Uterus (tissue), 4 donors: ENCODE data around the gene SYT13. TPM values are rescaled to one million over a fixed set of nuclear protein-coding genes. Genes with fewer than 3 reads are reported as not detected.

Experiments
- DNase-seq, 2 donors: peaks; one replicate each; pipeline ENCODE4 v3.0.0-alpha.2; 2019 to 2020
- H3K27ac ChIP-seq, 2 donors: fragments of 200-600 bp; sonication (generic); 1 replicate in 1 of 2; 2 replicates in 1 of 2; pipeline ENCODE4 v1.5.1; 2016 to 2018
- H3K27me3 ChIP-seq, 2 donors: fragments of 200-600 bp; sonication (generic); one replicate each; pipeline ENCODE4 v1.5.1; 2018 to 2019; ENCODE audit warnings: control low read depth in 1 of 2
- H3K36me3 ChIP-seq, 2 donors: fragments of 200-600 bp; sonication (generic); one replicate each; pipeline ENCODE4 v1.5.1; 2019; ENCODE audit warnings: control low read depth in 1 of 2
- H3K4me1 ChIP-seq, 2 donors: fragments of 200-600 bp; sonication (generic); one replicate each; pipeline ENCODE4 v1.5.1; 2018 to 2019; ENCODE audit warnings: control low read depth in 1 of 2
- H3K4me3 ChIP-seq, 2 donors: fragments of 200-600 bp; sonication (generic); 1 replicate in 1 of 2; 2 replicates in 1 of 2; pipeline ENCODE4 v1.5.1; 2018 to 2019; ENCODE audit warnings: mild to moderate bottlenecking in 1 of 2
- H3K9me3 ChIP-seq, 2 donors: fragments of 200-600 bp; sonication (generic); one replicate each; pipeline ENCODE4 v1.5.1; 2019; ENCODE audit warnings: control low read depth in 1 of 2
- CTCF ChIP-seq, 4 experiments: fragments of 200-600 bp in 2 of 4; fragments of 450-650 bp in 2 of 4; sonication (generic) in 2 of 4; IDR thresholded peaks; one replicate each; pipeline ENCODE4 v1.5.1; 2016 to 2019; ENCODE audit warnings: antibody characterized with exemption in 4 of 4, mild to moderate bottlenecking in 2 of 4, moderate library complexity in 1 of 4
- POLR2A ChIP-seq, 2 donors: fragments of 450-650 bp; IDR thresholded peaks; one replicate each; pipeline ENCODE4 v1.6.1; 2016; ENCODE audit warnings: antibody characterized with exemption in 2 of 2, mild to moderate bottlenecking in 1 of 2, moderate library complexity in 1 of 2
- intact Hi-C: fragments of 100-400 bp; cut with DNase I; formaldehyde crosslinking; loops from one replicate; pipeline ENCODE4 v1.15.1; 2023; ENCODE audit warnings: low total_unique reads
- total RNA-seq, 4 donors: library from RNA; depleted of rRNA in 3 of 4; stranded (reverse); fragments of >200 nt in 3 of 4; gene quantifications; one replicate each; pipeline versions ENCODE4 v1.1.0 to v1.2.4, GENCODE V29; 2014 to 2023
- donor health status: DM: yes; HTN: yes; CAD: no.

SYT13 gene
- total RNA-seq, 4 donors from 2014 or later = 4.9 TPM; not detected in 3

DNA sequence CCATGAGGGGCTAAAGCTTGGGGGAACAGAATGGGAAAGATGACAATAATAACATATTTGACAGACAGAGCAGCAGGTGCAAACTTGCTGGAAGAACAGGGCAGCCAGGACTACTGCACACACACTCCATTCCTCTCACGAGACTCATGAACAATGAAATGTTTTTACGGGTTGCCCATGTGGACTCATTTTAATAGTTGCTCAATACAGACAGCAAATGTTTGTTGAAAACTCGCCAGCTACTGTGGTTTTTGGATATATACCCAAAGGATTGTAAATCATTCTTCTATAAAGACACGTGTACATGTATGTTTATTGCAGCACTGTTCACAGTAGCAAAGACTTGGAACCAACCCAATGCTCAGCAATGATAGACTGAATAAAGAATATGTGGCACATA, 10.3 kb downstream of the SYT13 start:
- H3K36me3 ChIP-seq = no peaks in the 10 kb centered on the region
- no peaks in the 10 kb centered on the region for H3K4me1 ChIP-seq
- H3K9me3 ChIP-seq = no peaks in the 10 kb centered on the region
- intact Hi-C loops = no loop called here
- TF ChIP-seq CTCF (IDR thresholded peaks at IDR 0.05) (no peak), POLR2A (IDR thresholded peaks at IDR 0.05) (no peak)
- no peak for DNase-seq
- no peak overlapping the region for H3K4me3 ChIP-seq
- H3K27ac ChIP-seq = no peak overlapping the region
- no peaks in the 10 kb centered on the region for H3K27me3 ChIP-seq

GRCh38 chr11:45274206-45274605, 11.9 kb downstream of the SYT13 start:
- H3K36me3 ChIP-seq = no peaks in the 10 kb centered on the region
- H3K27me3 ChIP-seq = no peaks in the 10 kb centered on the region
- intact Hi-C loops = no loop called here
- no peaks in the 10 kb centered on the region for H3K4me1 ChIP-seq
- H3K27ac ChIP-seq = no peak overlapping the region
- TF ChIP-seq CTCF (IDR thresholded peaks at IDR 0.05) = no peak
- TF ChIP-seq POLR2A (IDR thresholded peaks at IDR 0.05) = no peak
- DNase-seq = no peak
- H3K9me3 ChIP-seq = no peaks in the 10 kb centered on the region
- H3K4me3 ChIP-seq = no peak overlapping the region

- no peaks in the 10 kb centered on the region for H3K4me1 ChIP-seq
- H3K9me3 ChIP-seq = no peaks in the 10 kb centered on the region
- DNase-seq = no peak
- H3K36me3 ChIP-seq = no peaks in the 10 kb centered on the region
- no peaks in the 10 kb centered on the region for H3K27me3 ChIP-seq
- intact Hi-C loops = no loop called here
- no peak overlapping the region for H3K27ac ChIP-seq
- no peak overlapping the region for H3K4me3 ChIP-seq
- TF ChIP-seq CTCF (IDR thresholded peaks at IDR 0.05) (no peak), POLR2A (IDR thresholded peaks at IDR 0.05) (no peak)
Measured at GRCh38 chr11:45273509-45273908, 12.6 kb downstream of the SYT13 start.

- no peaks in the 10 kb centered on the region for H3K27me3 ChIP-seq
- H3K27ac ChIP-seq = no peak overlapping the region
- no peaks in the 10 kb centered on the region for H3K4me1 ChIP-seq
- no peak for TF ChIP-seq CTCF (IDR thresholded peaks at IDR 0.05)
- TF ChIP-seq POLR2A (IDR thresholded peaks at IDR 0.05) = no peak
- no peak for DNase-seq
- H3K36me3 ChIP-seq = no peaks in the 10 kb centered on the region
- H3K9me3 ChIP-seq = no peaks in the 10 kb centered on the region
- intact Hi-C loops = no loop called here
- H3K4me3 ChIP-seq = no peak overlapping the region
Measured at GRCh38 chr11:45272701-45273100, 13.4 kb downstream of the SYT13 start.

DNA sequence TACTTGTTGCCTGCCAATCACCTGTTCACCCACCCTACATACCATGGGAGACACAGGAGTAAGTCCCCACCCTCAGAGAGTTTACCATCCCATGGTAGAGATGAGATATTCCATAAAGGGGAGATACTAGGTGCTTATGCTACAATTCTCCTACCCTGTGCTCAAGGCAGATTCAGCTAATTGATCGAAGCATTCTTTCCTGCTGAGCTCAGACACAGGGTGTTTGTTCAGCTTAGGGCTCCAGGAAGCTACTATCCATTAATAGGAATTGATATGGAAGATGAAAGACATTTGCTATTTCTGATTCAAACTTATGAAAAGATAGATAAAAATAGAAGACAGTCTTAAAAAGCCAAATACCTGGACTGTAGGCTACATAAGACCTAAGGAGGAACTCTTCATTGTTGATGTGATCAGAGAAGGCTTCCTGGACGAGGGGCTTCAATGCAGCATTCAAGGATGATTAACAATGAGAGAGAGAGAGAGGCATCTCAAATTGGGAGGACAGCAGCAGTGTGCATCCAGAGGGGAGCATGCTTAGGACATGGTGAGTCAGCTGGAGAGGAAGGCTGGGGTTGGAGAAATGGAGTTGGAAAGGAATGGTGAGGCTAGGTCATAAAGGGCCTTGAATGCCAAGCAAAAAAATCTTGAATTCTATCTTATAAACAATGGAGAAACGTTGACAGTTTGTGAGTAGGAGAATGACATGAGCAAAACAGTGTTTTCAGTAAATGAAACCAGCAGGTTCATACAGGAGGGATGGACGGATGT, 15.0 kb downstream of the SYT13 start:
- no peak for DNase-seq
- Histone ChIP-seq H3K27ac (no peak overlapping the region), H3K4me3 (no peak overlapping the region), H3K36me3 (no peaks in the 10 kb centered on the region), H3K27me3 (no peaks in the 10 kb centered on the region), H3K4me1 (no peaks in the 10 kb centered on the region), H3K9me3 (no peaks in the 10 kb centered on the region)
- intact Hi-C loops = no loop called here
- TF ChIP-seq POLR2A (IDR thresholded peaks at IDR 0.05) (no peak), CTCF (IDR thresholded peaks at IDR 0.05) (no peak)
